ENCODE measurements around the gene NCF4.

DNA sequence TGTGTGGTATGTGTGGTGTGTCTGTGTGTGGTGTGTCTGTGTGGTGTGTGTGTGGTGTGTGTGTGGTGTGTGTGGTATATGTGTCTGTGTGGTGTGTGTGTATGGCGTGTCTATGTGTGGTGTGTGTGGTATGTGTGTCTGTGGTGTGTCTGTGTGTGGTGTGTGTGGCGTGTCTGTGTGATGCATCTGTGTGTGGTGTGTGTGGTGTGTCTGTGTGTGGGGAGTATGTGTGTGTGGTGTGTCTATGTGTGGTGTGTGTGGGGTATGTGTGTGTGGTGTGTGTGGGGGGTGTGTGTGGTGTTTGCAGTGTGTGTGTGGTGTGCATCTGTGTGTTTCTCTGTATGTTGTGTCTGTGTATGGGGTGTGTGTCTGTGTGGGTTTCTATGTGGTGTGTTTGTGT, 36.2 kb upstream of the NCF4 start:
- TF ChIP-seq NFIC (IDR thresholded peaks at IDR 0.05) (no peak), SIN3B (IDR thresholded peaks at IDR 0.05; ENCODE audit: low read depth) (no peak), EZH2 (IDR thresholded peaks at IDR 0.05; ENCODE audit: borderline replicate concordance, low read depth, low read length) (no peak), ZFPM2 (CRISPR knock-in tag; IDR thresholded peaks at IDR 0.05) (no peak), CHD1 (IDR thresholded peaks at IDR 0.05; ENCODE audit: low read length) (no peak), POLR2AphosphoS5 (IDR thresholded peaks at IDR 0.05; ENCODE audit: control insufficient read depth, insufficient read depth, low read depth, low read length) (no peak)
- TF ChIP-seq, protein P1, sequence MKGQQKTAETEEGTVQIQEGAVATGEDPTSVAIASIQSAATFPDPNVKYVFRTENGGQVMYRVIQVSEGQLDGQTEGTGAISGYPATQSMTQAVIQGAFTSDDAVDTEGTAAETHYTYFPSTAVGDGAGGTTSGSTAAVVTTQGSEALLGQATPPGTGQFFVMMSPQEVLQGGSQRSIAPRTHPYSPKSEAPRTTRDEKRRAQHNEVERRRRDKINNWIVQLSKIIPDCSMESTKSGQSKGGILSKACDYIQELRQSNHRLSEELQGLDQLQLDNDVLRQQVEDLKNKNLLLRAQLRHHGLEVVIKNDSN (CRISPR knock-in tag; IDR thresholded peaks at IDR 0.05), result no peak
- TF ChIP-seq, protein P2, sequence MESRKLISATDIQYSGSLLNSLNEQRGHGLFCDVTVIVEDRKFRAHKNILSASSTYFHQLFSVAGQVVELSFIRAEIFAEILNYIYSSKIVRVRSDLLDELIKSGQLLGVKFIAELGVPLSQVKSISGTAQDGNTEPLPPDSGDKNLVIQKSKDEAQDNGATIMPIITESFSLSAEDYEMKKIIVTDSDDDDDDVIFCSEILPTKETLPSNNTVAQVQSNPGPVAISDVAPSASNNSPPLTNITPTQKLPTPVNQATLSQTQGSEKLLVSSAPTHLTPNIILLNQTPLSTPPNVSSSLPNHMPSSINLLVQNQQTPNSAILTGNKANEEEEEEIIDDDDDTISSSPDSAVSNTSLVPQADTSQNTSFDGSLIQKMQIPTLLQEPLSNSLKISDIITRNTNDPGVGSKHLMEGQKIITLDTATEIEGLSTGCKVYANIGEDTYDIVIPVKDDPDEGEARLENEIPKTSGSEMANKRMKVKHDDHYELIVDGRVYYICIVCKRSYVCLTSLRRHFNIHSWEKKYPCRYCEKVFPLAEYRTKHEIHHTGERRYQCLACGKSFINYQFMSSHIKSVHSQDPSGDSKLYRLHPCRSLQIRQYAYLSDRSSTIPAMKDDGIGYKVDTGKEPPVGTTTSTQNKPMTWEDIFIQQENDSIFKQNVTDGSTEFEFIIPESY (CRISPR knock-in tag; IDR thresholded peaks at IDR 0.05), result no peak

All from K562 (cell line).